ENCODE results near the gene ALOXE3. TPM values are rescaled to one million over a fixed set of nuclear protein-coding genes. Genes with fewer than 3 reads are reported as not detected.

The ALOXE3 gene
- polyA plus RNA-seq, 2 of the 4 experiments (the other 2 are of a cell fraction), result 0.35 to 0.40 TPM

GRCh38 chr17:8167526-8167925 lies 49.2 kb upstream of the ALOXE3 start:
- Histone ChIP-seq H3K4me1 (peaks cover 22% of the 10 kb centered on the region), H3K4me3 (no peak overlapping the region), H3K4me2 (no peak overlapping the region), H3K27ac (no peak overlapping the region), H3K9me3 (no peaks in the 10 kb centered on the region)
- FAIRE-seq, result no peak
- ChIA-PET POLR2A (no interaction called here), CTCF (interaction anchor here (0.8 to 2.1 kb wide), 11 partner anchors 9 to 133 kb away, joined by 3 to 16 read pairs (median 4); no protein-coding TSS in a partner anchor)
- WGBS (ENCODE audit: missing lambda C conversion rate), result 84% methylated on average over 3 of the region's 3 CpGs
- no peak for TF ChIP-seq MYC (IDR thresholded peaks at IDR 0.05; ENCODE audit: borderline replicate concordance, low read length)
- no peak for TF ChIP-seq EP300 (IDR thresholded peaks at IDR 0.05)
- no peak for TF ChIP-seq BHLHE40 (IDR thresholded peaks at IDR 0.05; ENCODE audit: low read depth, low read length)
- no peak for TF ChIP-seq PBX3 (IDR thresholded peaks at IDR 0.05)
- TF ChIP-seq POLR2AphosphoS2 (conservative IDR thresholded peaks at IDR 0.05; ENCODE audit: low read length), result no peak
- no peak for DNase-seq (ENCODE audit: low read depth in 1 of 2, low spot score in 1 of 2)
- ATAC-seq, result no peak

DNA sequence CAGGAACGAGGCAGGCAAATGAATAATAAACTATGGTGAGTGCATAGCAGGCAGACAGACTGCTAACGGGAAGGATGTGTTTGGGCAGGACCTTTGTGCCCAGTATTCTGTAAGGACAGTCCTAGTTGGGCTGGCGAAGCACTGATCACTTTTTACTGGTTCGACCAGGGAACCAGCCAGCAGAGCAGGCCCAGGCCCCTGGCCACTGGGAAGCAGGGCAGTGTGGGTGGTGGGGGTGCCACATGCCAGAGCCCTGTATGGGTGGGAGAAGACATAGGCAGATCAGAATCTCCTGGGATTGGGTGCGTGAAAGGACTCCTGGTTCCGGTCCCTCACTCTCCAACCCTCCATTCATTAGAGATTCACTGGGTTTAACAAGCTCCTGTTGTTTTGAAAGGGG lies 48.4 kb upstream of the ALOXE3 start:
- ChIA-PET POLR2A (no interaction called here), CTCF (interaction anchor here (1.4 to 2.1 kb wide), 7 partner anchors 8 to 47 kb away, joined by 3 to 16 read pairs (median 7); no protein-coding TSS in a partner anchor)
- Histone ChIP-seq H3K4me2 (no peak overlapping the region), H3K9me3 (no peaks in the 10 kb centered on the region), H3K4me1 (peaks cover 20% of the 10 kb centered on the region), H3K4me3 (no peak overlapping the region), H3K27ac (no peak overlapping the region)
- DNase-seq (ENCODE audit: low read depth in 1 of 2, low spot score in 1 of 2) (no peak), FAIRE-seq (no peak), ATAC-seq (no peak)
- WGBS (ENCODE audit: missing lambda C conversion rate), result 93% methylated on average over 6 of the region's 6 CpGs
- no peak for TF ChIP-seq FOXS1 (CRISPR knock-in tag; IDR thresholded peaks at IDR 0.05)
- TF ChIP-seq ZC3H11A (IDR thresholded peaks at IDR 0.05), result no peak
- no peak for TF ChIP-seq SMC3 (IDR thresholded peaks at IDR 0.05)
- no peak for TF ChIP-seq HEYL (CRISPR knock-in tag; IDR thresholded peaks at IDR 0.05)
- TF ChIP-seq ZNF302 (CRISPR knock-in tag; IDR thresholded peaks at IDR 0.05), result no peak
- TF ChIP-seq TFCP2L1 (CRISPR knock-in tag; IDR thresholded peaks at IDR 0.05), result no peak
- TF ChIP-seq, protein P1, sequence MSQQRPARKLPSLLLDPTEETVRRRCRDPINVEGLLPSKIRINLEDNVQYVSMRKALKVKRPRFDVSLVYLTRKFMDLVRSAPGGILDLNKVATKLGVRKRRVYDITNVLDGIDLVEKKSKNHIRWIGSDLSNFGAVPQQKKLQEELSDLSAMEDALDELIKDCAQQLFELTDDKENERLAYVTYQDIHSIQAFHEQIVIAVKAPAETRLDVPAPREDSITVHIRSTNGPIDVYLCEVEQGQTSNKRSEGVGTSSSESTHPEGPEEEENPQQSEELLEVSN (IDR thresholded peaks at IDR 0.05; ENCODE audit: borderline replicate concordance, low read depth), result no peak
- no peak for TF ChIP-seq PHF8 (IDR thresholded peaks at IDR 0.05; ENCODE audit: borderline replicate concordance, low read depth)
- no peak for TF ChIP-seq KDM1A (IDR thresholded peaks at IDR 0.05; ENCODE audit: low read depth)
- no peak for TF ChIP-seq GATA3 (IDR thresholded peaks at IDR 0.05; ENCODE audit: borderline replicate concordance)
- TF ChIP-seq HMGXB4 (CRISPR knock-in tag; IDR thresholded peaks at IDR 0.05; ENCODE audit: borderline replicate concordance), result no peak
- TF ChIP-seq HOXB13 (CRISPR knock-in tag; IDR thresholded peaks at IDR 0.05; ENCODE audit: low read depth), result no peak
- TF ChIP-seq TP53 (CRISPR knock-in tag; IDR thresholded peaks at IDR 0.05), result no peak
- TF ChIP-seq BHLHE40 (IDR thresholded peaks at IDR 0.05; ENCODE audit: low read depth, low read length), result no peak

GRCh38 chr17:8164815-8165131 lies 46.5 kb upstream of the ALOXE3 start:
- 83% methylated on average over 6 of the region's 6 CpGs for WGBS (ENCODE audit: missing lambda C conversion rate)
- TF ChIP-seq MAFK (IDR thresholded peaks at IDR 0.05; ENCODE audit: partially characterized antibody), result no peak
- no peak for TF ChIP-seq TP53 (CRISPR knock-in tag; IDR thresholded peaks at IDR 0.05)
- TF ChIP-seq FOSL2 (IDR thresholded peaks at IDR 0.05), result no peak
- TF ChIP-seq FOSL2 (CRISPR knock-in tag; IDR thresholded peaks at IDR 0.05), result no peak
- TF ChIP-seq SREBF2 (IDR thresholded peaks at IDR 0.05), result no peak
- TF ChIP-seq ZSCAN20 (CRISPR knock-in tag; IDR thresholded peaks at IDR 0.05), result no peak
- TF ChIP-seq RNF2 (IDR thresholded peaks at IDR 0.05; ENCODE audit: borderline replicate concordance, low read depth), result no peak
- TF ChIP-seq PBX3 (IDR thresholded peaks at IDR 0.05), result no peak
- TF ChIP-seq FOXS1 (CRISPR knock-in tag; IDR thresholded peaks at IDR 0.05), result no peak
- no peak for TF ChIP-seq EHMT2 (IDR thresholded peaks at IDR 0.05; ENCODE audit: low read depth)
- TF ChIP-seq SMC3 (IDR thresholded peaks at IDR 0.05), result no peak
- TF ChIP-seq, protein P2, sequence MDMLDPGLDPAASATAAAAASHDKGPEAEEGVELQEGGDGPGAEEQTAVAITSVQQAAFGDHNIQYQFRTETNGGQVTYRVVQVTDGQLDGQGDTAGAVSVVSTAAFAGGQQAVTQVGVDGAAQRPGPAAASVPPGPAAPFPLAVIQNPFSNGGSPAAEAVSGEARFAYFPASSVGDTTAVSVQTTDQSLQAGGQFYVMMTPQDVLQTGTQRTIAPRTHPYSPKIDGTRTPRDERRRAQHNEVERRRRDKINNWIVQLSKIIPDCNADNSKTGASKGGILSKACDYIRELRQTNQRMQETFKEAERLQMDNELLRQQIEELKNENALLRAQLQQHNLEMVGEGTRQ (IDR thresholded peaks at IDR 0.05), result no peak
- TF ChIP-seq KDM1A (IDR thresholded peaks at IDR 0.05; ENCODE audit: low read depth), result no peak
- TF ChIP-seq, protein P1 (IDR thresholded peaks at IDR 0.05; ENCODE audit: borderline replicate concordance, low read depth), result no peak
- TF ChIP-seq KDM5A (IDR thresholded peaks at IDR 0.05), result no peak
- DNase-seq (ENCODE audit: low read depth in 1 of 2, low spot score in 1 of 2) (no peak), ATAC-seq (no peak), FAIRE-seq (no peak)
- H3K9me3 ChIP-seq, result no peaks in the 10 kb centered on the region
- H3K4me2 ChIP-seq, result peak overlapping the region; percentile 85
- H3K4me1 ChIP-seq, result peaks cover 34% of the 10 kb centered on the region
- CTCF ChIA-PET, result interaction anchor here (0.8 to 7.5 kb wide), 5 partner anchors 9 to 91 kb away, joined by 3 to 116 read pairs (median 6); partner anchors contain the start of genes ALOXE3 and HES7
- H3K4me3 ChIP-seq, result no peak overlapping the region
- peak overlapping the region; percentile 92 to 98 for H3K27ac ChIP-seq
- POLR2A ChIA-PET, result interaction anchor here (1.5 kb wide), 1 partner anchor 9 kb away, joined by 22 read pairs; no protein-coding TSS in a partner anchor

All from A549 (cell line).